Measurements from ENCODE around the gene AKNAD1.
"Not testable (repeated sequence)": the region's sequence is repeated elsewhere in the genome, so short reads cannot be mapped to it uniquely, and the experiment has no call there.

DNA sequence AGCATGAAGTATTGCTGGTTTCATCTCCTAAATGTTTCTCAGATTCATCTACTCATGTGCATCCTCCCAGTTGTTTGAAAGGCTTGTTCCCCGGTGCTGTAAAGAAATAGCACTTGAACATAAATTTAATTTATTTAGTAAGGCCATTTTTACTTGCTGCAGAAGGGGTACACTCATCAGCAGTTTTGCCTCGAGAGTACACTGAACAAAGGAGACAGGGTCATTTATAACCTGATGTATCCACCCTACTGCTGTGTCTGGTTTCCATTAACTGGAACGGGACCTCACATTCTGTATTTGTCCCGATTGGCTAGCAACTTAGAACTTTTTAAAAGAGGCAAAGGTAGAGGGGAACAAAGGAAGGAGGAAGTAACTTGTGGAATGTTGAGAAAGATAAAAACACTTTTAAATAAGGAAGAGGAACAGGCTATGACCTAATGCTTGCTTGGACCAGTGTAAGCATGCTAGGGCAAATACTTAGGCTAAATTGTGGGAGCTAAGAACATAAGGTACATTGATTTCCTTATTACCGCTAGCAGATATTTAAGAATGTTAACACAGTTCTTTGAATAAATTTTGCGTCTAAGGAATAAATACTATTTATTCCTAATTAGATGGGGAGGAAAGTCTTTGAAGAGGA, 32.2 kb upstream of the AKNAD1 start:
- TF ChIP-seq CTCF (conservative IDR thresholded peaks at IDR 0.05; ENCODE audit: low read length); EZH2phosphoT487 (IDR thresholded peaks at IDR 0.05; ENCODE audit: borderline replicate concordance, low read depth, low read length): not testable (repeated sequence)
